ENCODE results near the gene PLXDC1.
A peak's percentile ranks its signal among the peaks of the same experiment; 100 is the strongest.

PLXDC1 gene

DNA sequence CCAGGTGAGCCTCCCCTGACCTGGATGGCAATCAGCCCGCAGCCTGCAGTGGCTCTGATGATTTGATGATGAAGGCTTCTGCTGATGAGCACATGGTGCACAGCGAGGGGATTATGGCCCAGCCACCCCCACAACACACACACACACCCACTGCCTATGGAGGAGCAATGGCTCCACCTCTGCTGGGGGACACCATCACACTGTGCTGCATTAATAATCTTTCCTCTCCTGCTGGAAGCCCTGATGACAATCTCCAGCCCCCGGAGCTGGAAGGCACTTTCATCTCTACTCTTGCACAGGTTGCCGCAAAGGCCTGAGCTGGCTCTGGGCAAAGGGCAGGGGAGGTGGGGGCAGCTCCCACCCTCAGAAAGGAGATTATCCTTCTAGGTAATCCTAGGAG lies 79.9 kb downstream of the PLXDC1 start:
- TF ChIP-seq, protein P1, sequence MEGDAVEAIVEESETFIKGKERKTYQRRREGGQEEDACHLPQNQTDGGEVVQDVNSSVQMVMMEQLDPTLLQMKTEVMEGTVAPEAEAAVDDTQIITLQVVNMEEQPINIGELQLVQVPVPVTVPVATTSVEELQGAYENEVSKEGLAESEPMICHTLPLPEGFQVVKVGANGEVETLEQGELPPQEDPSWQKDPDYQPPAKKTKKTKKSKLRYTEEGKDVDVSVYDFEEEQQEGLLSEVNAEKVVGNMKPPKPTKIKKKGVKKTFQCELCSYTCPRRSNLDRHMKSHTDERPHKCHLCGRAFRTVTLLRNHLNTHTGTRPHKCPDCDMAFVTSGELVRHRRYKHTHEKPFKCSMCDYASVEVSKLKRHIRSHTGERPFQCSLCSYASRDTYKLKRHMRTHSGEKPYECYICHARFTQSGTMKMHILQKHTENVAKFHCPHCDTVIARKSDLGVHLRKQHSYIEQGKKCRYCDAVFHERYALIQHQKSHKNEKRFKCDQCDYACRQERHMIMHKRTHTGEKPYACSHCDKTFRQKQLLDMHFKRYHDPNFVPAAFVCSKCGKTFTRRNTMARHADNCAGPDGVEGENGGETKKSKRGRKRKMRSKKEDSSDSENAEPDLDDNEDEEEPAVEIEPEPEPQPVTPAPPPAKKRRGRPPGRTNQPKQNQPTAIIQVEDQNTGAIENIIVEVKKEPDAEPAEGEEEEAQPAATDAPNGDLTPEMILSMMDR (conservative IDR thresholded peaks at IDR 0.05), result no peak

DNA sequence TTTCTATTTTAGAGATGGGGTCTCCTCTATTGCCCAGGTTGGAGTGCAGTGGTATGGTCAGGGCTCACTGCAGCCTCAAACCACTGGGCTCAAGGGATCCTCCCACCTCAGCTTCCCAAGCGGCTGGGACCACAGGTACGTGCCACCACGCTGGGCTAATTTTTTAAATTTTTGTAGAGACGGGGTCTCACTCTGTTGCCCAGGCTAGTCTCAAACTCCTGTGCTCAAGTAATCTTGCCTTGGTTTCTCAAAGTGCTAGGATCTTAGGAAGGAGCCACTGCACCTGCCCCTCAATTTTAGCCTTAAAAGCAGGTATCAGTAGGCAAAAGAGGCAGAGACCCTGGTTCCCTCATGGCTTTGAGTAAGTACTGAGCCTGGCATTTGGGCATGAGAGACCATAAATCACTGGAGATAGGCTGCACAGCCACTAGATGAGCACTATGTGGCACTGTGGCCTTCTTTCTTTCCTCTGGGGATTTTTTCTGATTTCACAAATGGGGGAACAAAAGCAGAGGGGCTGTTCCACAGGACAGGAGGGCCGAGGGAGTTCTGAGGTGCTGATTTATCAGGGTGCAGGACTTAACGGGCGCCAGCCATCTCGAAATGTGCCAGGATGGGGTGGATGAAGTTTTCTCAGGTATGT lies 82.2 kb downstream of the PLXDC1 start:
- TF ChIP-seq, protein P1 (conservative IDR thresholded peaks at IDR 0.05), result peak; percentile 93
- H3K27ac ChIP-seq, result no peak overlapping the region

More for the DNA sequence above, 79.9 kb downstream of the PLXDC1 start:
- H3K27ac ChIP-seq, result no peak overlapping the region

DNA sequence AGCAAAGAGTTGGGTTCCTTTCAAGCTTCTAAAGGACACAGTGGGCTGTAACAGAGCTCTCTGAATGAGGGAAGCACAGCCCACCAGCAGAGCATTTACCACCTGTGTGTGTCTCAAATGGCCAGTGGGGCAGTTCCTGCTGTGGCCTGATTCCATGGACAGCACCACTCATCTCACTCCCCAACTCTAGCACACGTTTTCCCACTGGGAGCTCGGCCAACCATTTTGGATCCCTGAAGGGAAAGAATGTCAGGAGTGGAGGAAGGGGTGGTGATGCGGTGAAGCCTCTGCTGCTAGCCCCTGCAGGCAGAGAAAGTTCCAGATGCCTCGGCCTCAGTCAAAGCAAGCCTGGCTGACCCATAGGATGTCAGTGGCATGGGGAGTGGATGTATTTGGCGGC lies 86.6 kb downstream of the PLXDC1 start:
- H3K27ac ChIP-seq, result no peak overlapping the region
- TF ChIP-seq, protein P1 (conservative IDR thresholded peaks at IDR 0.05), result no peak

DNA sequence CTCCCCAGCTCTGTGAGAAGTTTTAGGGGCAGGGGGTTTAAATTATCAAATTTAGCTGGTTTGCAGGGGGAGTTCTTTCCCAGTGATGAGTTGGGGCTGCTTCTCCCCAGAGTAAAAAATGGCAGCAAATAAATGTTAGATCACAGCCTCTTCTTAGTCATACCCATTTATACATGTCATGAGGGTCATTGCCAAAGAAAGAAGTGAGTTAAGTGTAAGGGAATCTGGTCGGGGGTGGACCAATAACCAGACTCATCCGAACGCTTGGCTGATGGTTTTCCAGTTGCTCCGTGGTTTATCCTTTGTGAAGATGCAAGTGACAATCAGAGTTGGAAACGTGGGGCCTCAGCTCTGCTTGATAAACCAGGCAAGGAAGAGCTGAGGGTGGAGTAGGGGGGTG lies 87.1 kb downstream of the PLXDC1 start:
- TF ChIP-seq, protein P1 (conservative IDR thresholded peaks at IDR 0.05), result no peak
- no peak overlapping the region for H3K27ac ChIP-seq

DNA sequence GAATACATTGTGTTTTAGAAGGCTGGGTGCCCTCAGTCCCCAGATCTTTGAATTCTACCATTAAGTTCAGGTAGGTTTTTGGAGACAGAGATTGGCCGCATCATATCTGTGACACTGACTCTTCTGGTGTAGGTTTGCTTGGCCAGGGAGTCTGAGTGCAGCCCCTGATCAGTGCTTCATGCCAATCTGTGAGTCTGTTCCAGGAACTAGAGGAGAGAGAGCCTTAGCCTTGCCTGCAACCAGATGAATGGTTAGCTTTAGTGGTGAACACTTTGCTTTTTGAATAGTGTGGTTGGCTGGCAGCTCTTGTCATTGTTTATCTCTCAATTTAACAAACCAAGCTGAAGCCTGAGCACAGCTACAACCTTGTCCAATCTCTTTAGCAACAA lies 87.8 kb downstream of the PLXDC1 start:
- TF ChIP-seq, protein P1 (conservative IDR thresholded peaks at IDR 0.05), result no peak

DNA sequence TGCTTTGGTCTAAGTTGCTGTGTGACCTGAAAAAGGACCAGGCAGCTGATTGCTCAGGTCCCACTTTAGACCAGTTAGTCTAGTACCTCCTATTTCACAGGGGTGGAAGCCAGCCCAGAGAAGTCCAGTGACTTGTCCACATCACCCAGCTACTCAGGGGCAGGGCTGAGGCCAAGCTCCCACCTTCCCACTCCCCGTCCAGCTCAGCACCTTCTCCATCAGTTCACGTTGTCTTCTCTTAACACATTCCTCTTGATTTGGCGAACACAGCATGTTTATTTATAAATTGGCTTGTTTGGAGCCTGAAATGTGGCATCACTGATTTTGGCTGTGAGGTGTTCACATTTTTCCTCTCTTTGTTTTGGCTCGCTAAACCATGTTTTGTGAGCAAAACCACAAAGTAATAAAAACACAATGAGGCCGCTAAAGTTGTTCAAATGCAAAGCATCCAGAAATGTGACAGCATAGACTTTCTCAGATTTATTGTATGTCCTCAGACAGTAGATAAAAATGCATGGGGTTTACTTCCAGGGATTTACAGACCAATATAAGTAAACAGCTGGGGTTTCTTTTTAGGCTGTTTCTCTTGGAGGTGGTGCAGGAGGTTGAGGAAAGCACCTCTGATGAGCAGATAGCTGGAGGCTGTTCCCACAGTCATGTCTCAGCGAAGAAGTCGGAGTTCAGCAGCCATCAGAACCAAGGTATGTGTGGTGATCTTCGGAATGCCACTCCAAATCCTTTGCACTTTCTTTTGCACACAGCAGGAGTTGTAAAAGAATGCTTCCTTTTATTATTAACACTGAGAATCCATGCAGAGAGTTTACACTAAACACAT lies 88.4 kb downstream of the PLXDC1 start:
- H3K27ac ChIP-seq, result no peak overlapping the region
- TF ChIP-seq, protein P1 (conservative IDR thresholded peaks at IDR 0.05), result no peak

More for the DNA sequence above, 87.8 kb downstream of the PLXDC1 start:
- H3K27ac ChIP-seq, result no peak overlapping the region

DNA sequence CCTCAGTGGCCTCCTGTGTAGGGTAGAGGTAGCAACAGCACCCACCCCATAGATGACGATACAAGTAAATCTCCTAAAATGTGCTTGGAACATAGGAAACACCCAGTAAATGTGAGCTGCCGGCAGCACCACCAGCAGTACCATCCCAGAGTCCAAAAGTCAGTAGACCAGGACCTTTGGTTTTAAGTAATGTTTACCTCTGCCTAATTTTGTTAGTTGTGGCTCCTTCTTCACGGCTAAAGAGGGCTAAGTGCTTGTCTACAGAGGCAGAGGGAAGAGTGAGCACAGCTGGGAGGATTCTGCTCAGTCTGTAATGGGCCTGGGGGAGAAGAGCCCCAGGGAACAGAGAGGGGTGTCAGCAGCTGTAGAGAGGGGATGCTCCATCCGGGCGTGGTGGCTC lies 92.9 kb downstream of the PLXDC1 start:
- no peak overlapping the region for H3K27ac ChIP-seq
- TF ChIP-seq, protein P1 (conservative IDR thresholded peaks at IDR 0.05), result no peak
